ENCODE data around the gene TAC4.

TAC4 gene

DNA sequence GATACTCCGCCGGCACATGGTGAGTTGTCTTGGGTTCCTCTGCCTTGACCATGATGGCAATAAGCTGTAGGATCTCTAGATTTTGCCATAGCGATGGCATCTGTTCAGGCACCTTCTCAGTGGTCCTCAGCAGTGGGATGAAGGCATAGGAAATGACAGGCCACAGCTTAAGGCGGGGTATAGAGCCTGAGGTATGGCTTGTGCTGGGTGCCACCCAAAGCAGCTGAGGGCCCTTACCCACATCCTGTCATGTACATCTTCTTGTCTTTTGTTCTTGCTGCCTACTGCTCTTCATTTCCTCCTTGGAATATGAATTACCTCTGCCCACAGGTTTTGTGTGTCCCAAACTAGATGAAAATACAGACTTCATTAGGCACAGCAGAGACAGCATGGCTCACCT is 29.9 kb downstream of the TAC4 start:
- Histone ChIP-seq H3K36me3 (ENCODE audit: low read length) (peaks cover 21% of the 10 kb centered on the region; the same call in 1 of the 2 replicates), H3K27ac (ENCODE audit: low read depth, low read length) (no peak overlapping the region)

DNA sequence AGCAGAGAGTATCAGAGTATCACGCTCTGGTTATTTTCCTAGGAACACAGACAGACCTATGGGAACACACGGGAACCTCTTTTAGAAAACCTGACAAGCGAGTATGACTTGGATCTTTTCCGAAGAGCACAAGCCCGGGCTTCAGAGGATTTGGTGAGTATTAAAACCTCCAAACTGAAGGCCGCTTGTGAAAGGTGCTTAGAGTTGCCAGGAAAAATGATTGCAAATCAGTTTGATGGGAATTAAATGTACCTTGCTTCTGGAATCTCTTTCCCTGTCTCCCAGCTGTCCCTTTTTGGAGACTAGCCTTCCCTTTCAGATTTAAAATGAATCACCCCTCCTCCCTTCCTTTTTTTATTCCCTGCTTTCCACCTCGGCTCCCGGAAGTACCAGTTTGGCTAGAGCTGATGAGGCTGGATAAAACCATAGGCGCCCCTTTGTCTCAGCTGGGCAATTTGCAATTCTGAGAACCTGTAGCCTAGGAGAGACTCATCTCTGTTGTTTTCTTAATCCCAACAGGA is 32.0 kb downstream of the TAC4 start:
- Histone ChIP-seq H2AFZ (ENCODE audit: low read depth, low read length, severe bottlenecking) (no peak overlapping the region), H3K36me3 (ENCODE audit: low read length) (peaks cover 22% of the 10 kb centered on the region; the same call in 1 of the 2 replicates), H4K20me1 (ENCODE audit: low read depth, low read length) (no peaks in the 10 kb centered on the region; the same call in 1 of the 2 replicates), H3K79me2 (ENCODE audit: insufficient read depth, low read length) (peaks cover 5% of the 10 kb centered on the region; the same call in 1 of the 2 replicates), H3K4me3 (ENCODE audit: insufficient read depth, low read length, poor library complexity, severe bottlenecking) (no peak overlapping the region), H3K4me2 (ENCODE audit: low read depth, low read length, poor library complexity, severe bottlenecking) (no peak overlapping the region), H3F3A (ENCODE audit: insufficient read depth) (peaks cover 5% of the 10 kb centered on the region; the same call in 1 of the 2 replicates), H3K9me2 (replicated peaks; ENCODE audit: insufficient read depth, low read length) (no peaks in the 10 kb centered on the region), H3K27ac (ENCODE audit: low read depth, low read length) (no peak overlapping the region), H3K9me3 (ENCODE audit: insufficient read depth, low read length) (no peaks in the 10 kb centered on the region), H3K9ac (ENCODE audit: low read length) (no peak overlapping the region), H3K27me3 (ENCODE audit: low read length) (no peaks in the 10 kb centered on the region)
- TF ChIP-seq, protein P1, sequence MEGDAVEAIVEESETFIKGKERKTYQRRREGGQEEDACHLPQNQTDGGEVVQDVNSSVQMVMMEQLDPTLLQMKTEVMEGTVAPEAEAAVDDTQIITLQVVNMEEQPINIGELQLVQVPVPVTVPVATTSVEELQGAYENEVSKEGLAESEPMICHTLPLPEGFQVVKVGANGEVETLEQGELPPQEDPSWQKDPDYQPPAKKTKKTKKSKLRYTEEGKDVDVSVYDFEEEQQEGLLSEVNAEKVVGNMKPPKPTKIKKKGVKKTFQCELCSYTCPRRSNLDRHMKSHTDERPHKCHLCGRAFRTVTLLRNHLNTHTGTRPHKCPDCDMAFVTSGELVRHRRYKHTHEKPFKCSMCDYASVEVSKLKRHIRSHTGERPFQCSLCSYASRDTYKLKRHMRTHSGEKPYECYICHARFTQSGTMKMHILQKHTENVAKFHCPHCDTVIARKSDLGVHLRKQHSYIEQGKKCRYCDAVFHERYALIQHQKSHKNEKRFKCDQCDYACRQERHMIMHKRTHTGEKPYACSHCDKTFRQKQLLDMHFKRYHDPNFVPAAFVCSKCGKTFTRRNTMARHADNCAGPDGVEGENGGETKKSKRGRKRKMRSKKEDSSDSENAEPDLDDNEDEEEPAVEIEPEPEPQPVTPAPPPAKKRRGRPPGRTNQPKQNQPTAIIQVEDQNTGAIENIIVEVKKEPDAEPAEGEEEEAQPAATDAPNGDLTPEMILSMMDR (IDR thresholded peaks at IDR 0.05; ENCODE audit: insufficient read depth, low read length, poor library complexity, severe bottlenecking) = no peak
- no peak for TF ChIP-seq EZH2phosphoT487 (conservative IDR thresholded peaks at IDR 0.05; ENCODE audit: low read length)

More for the DNA sequence above, 29.9 kb downstream of the TAC4 start:
- Histone ChIP-seq H3K4me2 (ENCODE audit: low read depth, low read length, poor library complexity, severe bottlenecking) (no peak overlapping the region), H3K9ac (ENCODE audit: low read length) (no peak overlapping the region), H3F3A (ENCODE audit: insufficient read depth) (no peaks in the 10 kb centered on the region), H3K4me3 (ENCODE audit: insufficient read depth, low read length, poor library complexity, severe bottlenecking) (no peak overlapping the region), H3K9me2 (replicated peaks; ENCODE audit: insufficient read depth, low read length) (no peaks in the 10 kb centered on the region), H3K27me3 (ENCODE audit: low read length) (no peaks in the 10 kb centered on the region), H3K9me3 (ENCODE audit: insufficient read depth, low read length) (no peaks in the 10 kb centered on the region), H3K79me2 (ENCODE audit: insufficient read depth, low read length) (peaks cover 5% of the 10 kb centered on the region; the same call in 1 of the 2 replicates), H2AFZ (ENCODE audit: low read depth, low read length, severe bottlenecking) (no peak overlapping the region), H4K20me1 (ENCODE audit: low read depth, low read length) (no peaks in the 10 kb centered on the region; the same call in 1 of the 2 replicates)
- no peak for TF ChIP-seq EZH2phosphoT487 (conservative IDR thresholded peaks at IDR 0.05; ENCODE audit: low read length)
- TF ChIP-seq, protein P1 (IDR thresholded peaks at IDR 0.05; ENCODE audit: insufficient read depth, low read length, poor library complexity, severe bottlenecking) = no peak

DNA sequence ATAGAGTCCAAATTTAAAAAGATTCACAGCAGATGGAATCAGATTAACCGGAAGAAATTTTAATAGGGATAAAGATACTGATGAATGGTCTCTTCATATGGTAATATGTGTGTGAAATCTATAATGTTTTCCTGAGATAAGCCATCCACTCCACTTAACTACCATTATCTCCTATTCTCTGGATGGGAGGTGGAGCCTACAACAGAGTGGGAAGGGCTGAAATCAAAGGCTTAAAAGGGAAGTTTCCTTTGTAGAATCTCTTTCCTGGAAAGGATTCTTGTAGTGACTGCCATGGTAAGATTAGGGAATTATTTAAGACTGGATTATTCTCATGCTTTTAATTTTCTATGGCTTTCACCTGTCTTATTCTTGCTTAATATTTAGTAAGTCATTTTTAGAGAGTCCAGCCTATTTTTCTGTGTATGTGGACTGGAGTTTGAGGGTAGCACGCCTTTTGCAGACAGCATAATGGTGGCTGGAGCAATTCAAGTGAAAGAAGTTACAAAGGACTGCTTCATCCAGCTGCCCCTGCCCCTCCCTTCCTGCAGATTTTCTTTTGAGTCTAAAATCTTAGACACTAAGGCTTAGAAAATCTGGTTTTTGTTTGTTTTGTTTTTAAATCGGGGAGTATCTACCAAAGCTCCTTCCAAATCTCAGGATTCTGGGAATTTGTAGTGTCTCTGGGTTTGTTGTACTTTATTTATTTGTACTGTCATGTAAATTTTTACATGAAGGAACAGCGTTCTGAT is 32.9 kb downstream of the TAC4 start:
- H3K36me3 ChIP-seq (ENCODE audit: low read length) = peaks cover 23% of the 10 kb centered on the region; the same call in 1 of the 2 replicates
- H4K20me1 ChIP-seq (ENCODE audit: low read depth, low read length) = no peaks in the 10 kb centered on the region; the same call in 1 of the 2 replicates
- peaks cover 5% of the 10 kb centered on the region; the same call in 1 of the 2 replicates for H3F3A ChIP-seq (ENCODE audit: insufficient read depth)
- H3K9ac ChIP-seq (ENCODE audit: low read length) = no peak overlapping the region
- no peak overlapping the region for H3K4me3 ChIP-seq (ENCODE audit: insufficient read depth, low read length, poor library complexity, severe bottlenecking)
- no peak overlapping the region for H2AFZ ChIP-seq (ENCODE audit: low read depth, low read length, severe bottlenecking)
- TF ChIP-seq EZH2phosphoT487 (conservative IDR thresholded peaks at IDR 0.05; ENCODE audit: low read length) = no peak
- TF ChIP-seq, protein P1 (IDR thresholded peaks at IDR 0.05; ENCODE audit: insufficient read depth, low read length, poor library complexity, severe bottlenecking) = no peak
- no peak overlapping the region for H3K4me2 ChIP-seq (ENCODE audit: low read depth, low read length, poor library complexity, severe bottlenecking)
- no peaks in the 10 kb centered on the region for H3K9me3 ChIP-seq (ENCODE audit: insufficient read depth, low read length)
- no peaks in the 10 kb centered on the region for H3K9me2 ChIP-seq (replicated peaks; ENCODE audit: insufficient read depth, low read length)
- H3K27me3 ChIP-seq (ENCODE audit: low read length) = no peaks in the 10 kb centered on the region
- peaks cover 5% of the 10 kb centered on the region; the same call in 1 of the 2 replicates for H3K79me2 ChIP-seq (ENCODE audit: insufficient read depth, low read length)
- no peak overlapping the region for H3K27ac ChIP-seq (ENCODE audit: low read depth, low read length)

All from SU-DHL-6 (cell line).